Measurements from ENCODE around the gene C5AR2.
"Not testable (repeated sequence)": the region's sequence is repeated elsewhere in the genome, so short reads cannot be mapped to it uniquely, and the experiment has no call there.

Gene C5AR2

DNA sequence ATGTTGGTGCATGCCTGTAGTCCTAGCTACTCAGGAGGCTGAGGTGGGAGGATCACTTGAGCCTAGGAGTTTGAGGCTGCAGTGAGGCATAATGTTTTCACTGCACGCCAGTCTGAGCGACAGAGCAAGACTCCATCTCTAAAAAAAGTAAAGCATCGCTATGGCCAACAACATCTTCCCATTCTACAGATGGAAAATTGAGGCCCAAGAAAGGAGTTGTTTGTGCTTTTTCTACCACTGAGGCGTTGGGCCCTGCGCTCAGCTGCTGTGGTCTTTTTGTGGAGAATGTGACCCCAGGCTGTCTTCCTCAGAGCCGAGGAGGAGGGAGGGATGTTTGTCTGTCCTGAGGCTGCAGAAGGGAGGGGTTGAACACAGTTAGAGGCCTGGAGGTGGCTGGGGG, 485 bp upstream of the C5AR2 start:
- Histone ChIP-seq H3K27ac (no peak overlapping the region), H3K27me3 (ENCODE audit: control insufficient read depth, insufficient read depth, low read length) (no peaks in the 10 kb centered on the region), H3K4me1 (no peaks in the 10 kb centered on the region), H3K9me3 (ENCODE audit: control insufficient read depth, low read length) (no peaks in the 10 kb centered on the region), H3K36me3 (ENCODE audit: control insufficient read depth, insufficient read depth, low read length) (no peaks in the 10 kb centered on the region), H3K79me2 (no peaks in the 10 kb centered on the region), H3K4me2 (ENCODE audit: low read length) (no peak overlapping the region), H3K9ac (no peak overlapping the region), H2AFZ (no peak overlapping the region), H3K4me3 (ENCODE audit: low read depth, low read length) (no peak overlapping the region)
- TF ChIP-seq, protein P1, sequence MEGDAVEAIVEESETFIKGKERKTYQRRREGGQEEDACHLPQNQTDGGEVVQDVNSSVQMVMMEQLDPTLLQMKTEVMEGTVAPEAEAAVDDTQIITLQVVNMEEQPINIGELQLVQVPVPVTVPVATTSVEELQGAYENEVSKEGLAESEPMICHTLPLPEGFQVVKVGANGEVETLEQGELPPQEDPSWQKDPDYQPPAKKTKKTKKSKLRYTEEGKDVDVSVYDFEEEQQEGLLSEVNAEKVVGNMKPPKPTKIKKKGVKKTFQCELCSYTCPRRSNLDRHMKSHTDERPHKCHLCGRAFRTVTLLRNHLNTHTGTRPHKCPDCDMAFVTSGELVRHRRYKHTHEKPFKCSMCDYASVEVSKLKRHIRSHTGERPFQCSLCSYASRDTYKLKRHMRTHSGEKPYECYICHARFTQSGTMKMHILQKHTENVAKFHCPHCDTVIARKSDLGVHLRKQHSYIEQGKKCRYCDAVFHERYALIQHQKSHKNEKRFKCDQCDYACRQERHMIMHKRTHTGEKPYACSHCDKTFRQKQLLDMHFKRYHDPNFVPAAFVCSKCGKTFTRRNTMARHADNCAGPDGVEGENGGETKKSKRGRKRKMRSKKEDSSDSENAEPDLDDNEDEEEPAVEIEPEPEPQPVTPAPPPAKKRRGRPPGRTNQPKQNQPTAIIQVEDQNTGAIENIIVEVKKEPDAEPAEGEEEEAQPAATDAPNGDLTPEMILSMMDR (IDR thresholded peaks at IDR 0.05) = no peak

DNA sequence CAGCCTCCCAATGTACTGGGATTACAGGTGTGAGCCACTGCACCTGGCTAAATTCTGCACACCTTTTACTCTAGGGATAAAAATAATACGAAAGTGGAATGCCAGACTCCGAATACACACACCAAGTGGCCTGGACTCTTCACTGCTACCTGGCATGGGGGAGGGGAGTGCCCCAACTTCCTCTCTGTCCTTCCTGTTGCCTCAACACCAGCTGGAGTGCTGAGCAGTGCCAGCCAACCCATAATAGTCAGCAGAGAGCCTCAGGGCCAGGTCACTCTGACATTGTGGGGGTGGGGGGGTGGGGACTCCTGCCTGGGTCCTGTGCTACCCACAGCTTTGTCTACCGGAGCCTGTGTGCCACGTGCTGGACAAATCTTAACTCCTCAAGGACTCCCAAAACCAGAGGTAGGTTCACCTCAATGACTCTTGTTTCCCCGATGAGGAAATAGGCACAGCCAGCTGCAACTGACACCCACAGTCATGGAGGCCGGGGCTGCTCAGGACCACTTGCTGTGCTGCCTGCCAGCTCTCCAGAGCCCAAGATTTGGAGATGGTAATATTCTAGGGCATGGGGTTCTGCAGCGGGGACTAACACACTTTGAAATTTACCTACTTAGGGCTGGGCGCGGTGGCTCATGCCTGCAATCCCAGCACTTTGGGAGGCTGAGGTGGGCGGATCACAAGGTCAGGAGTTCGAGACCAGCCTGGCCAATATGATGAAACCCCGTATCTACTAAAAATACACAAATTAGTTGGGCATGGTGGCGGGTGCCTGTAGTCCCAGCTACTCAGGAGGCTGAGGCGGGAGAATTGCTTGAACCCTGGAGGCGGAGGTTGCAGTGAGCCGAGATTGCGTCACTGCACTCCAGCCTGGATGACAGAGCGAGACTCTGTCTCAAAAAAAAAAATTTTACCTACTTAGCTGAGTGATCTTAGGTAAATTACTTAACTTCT, 5.1 kb downstream of the C5AR2 start:
- H3K9me3 ChIP-seq (ENCODE audit: control insufficient read depth, low read length); H3K79me2 ChIP-seq; H2AFZ ChIP-seq; H3K4me2 ChIP-seq (ENCODE audit: low read length); H3K9ac ChIP-seq; H3K4me1 ChIP-seq; H3K36me3 ChIP-seq (ENCODE audit: control insufficient read depth, insufficient read depth, low read length); H3K27me3 ChIP-seq (ENCODE audit: control insufficient read depth, insufficient read depth, low read length); H3K27ac ChIP-seq; H3K4me3 ChIP-seq (ENCODE audit: low read depth, low read length): not testable (repeated sequence)

DNA sequence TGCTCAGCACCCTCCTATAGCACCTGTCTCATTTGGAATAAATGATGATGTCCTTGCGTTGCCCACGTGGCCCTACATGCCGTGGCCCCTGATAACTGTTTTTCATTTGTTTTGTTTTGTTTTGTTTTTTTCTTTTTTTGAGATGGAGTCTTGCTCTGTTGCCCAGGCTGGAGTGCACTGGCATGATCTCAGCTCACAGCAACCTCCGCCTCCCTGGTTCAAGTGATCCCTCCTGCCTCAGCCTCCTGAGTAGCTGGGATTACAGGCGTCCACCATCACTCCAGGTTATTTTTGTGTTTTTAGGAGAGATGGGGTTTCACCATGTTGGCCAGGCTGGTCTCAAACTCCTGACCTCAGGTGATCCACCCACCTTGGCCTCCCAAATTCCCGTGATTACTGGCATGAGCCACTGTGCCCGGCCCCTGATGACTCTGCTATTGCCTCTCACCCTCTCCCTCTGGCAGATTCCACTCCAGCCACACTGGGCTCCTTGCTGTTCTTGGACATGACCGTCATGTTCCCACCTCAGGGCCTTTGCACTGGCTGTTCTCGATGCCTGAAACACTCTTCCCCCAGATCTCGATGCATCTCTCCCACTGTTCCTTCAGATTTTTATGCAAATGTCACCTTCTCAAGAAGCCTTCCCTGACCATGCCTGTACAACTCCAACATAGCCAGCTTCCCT, 7.4 kb downstream of the C5AR2 start:
- Histone ChIP-seq H3K4me1 (no peaks in the 10 kb centered on the region), H3K79me2 (no peaks in the 10 kb centered on the region), H3K27me3 (ENCODE audit: control insufficient read depth, insufficient read depth, low read length) (no peaks in the 10 kb centered on the region), H3K4me2 (ENCODE audit: low read length) (no peak overlapping the region), H3K27ac (no peak overlapping the region), H3K9me3 (ENCODE audit: control insufficient read depth, low read length) (no peaks in the 10 kb centered on the region), H3K9ac (no peak overlapping the region), H3K36me3 (ENCODE audit: control insufficient read depth, insufficient read depth, low read length) (no peaks in the 10 kb centered on the region), H3K4me3 (ENCODE audit: low read depth, low read length) (no peak overlapping the region), H2AFZ (no peak overlapping the region)
- TF ChIP-seq, protein P1 (IDR thresholded peaks at IDR 0.05) = no peak

DNA sequence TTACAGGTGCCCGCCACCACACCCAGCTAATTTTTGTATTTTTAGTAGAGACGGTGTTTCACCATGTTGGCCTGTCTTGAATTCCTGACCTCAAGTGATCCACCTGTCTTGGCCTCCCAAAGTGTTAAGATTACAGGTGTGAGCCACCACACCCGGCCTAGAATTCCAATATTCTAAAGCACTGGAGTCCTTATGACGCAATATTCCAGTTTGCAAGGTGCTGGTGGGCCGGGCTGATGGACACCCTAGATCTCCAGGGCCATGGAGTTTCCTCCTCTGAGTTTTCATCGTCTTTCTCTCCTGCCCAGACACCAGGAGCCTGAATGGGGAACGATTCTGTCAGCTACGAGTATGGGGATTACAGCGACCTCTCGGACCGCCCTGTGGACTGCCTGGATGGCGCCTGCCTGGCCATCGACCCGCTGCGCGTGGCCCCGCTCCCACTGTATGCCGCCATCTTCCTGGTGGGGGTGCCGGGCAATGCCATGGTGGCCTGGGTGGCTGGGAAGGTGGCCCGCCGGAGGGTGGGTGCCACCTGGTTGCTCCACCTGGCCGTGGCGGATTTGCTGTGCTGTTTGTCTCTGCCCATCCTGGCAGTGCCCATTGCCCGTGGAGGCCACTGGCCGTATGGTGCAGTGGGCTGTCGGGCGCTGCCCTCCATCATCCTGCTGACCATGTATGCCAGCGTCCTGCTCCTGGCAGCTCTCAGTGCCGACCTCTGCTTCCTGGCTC, 8.7 kb downstream of the C5AR2 start:
- no peaks in the 10 kb centered on the region for H3K4me1 ChIP-seq
- no peaks in the 10 kb centered on the region for H3K27me3 ChIP-seq (ENCODE audit: control insufficient read depth, insufficient read depth, low read length)
- TF ChIP-seq, protein P1 (IDR thresholded peaks at IDR 0.05) = no peak

DNA sequence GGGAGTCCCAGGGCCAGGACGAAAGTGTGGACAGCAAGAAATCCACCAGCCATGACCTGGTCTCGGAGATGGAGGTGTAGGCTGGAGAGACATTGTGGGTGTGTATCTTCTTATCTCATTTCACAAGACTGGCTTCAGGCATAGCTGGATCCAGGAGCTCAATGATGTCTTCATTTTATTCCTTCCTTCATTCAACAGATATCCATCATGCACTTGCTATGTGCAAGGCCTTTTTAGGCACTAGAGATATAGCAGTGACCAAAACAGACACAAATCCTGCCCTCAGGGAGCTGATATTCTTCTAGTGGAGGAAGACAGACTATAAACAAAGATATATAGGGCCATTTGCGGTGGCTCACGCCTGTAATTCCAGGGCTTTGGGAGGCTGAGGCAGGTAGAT, 9.8 kb downstream of the C5AR2 start:
- H3K27me3 ChIP-seq (ENCODE audit: control insufficient read depth, insufficient read depth, low read length) = no peaks in the 10 kb centered on the region
- no peaks in the 10 kb centered on the region for H3K4me1 ChIP-seq
- H3K9ac ChIP-seq = no peak overlapping the region
- H3K9me3 ChIP-seq (ENCODE audit: control insufficient read depth, low read length) = no peaks in the 10 kb centered on the region
- H3K79me2 ChIP-seq = no peaks in the 10 kb centered on the region
- TF ChIP-seq, protein P1 (IDR thresholded peaks at IDR 0.05) = no peak
- no peak overlapping the region for H3K27ac ChIP-seq
- H3K4me3 ChIP-seq (ENCODE audit: low read depth, low read length) = no peak overlapping the region
- no peaks in the 10 kb centered on the region for H3K36me3 ChIP-seq (ENCODE audit: control insufficient read depth, insufficient read depth, low read length)
- no peak overlapping the region for H3K4me2 ChIP-seq (ENCODE audit: low read length)
- H2AFZ ChIP-seq = no peak overlapping the region

More for the DNA sequence above, 8.7 kb downstream of the C5AR2 start:
- no peak overlapping the region for H3K27ac ChIP-seq
- no peak overlapping the region for H3K9ac ChIP-seq
- no peaks in the 10 kb centered on the region for H3K36me3 ChIP-seq (ENCODE audit: control insufficient read depth, insufficient read depth, low read length)
- H3K79me2 ChIP-seq = no peaks in the 10 kb centered on the region
- no peaks in the 10 kb centered on the region for H3K9me3 ChIP-seq (ENCODE audit: control insufficient read depth, low read length)
- H2AFZ ChIP-seq = no peak overlapping the region
- no peak overlapping the region for H3K4me3 ChIP-seq (ENCODE audit: low read depth, low read length)
- no peak overlapping the region for H3K4me2 ChIP-seq (ENCODE audit: low read length)

Data from parathyroid adenoma (tissue), 2 donors.